Activated effector memory CD4-positive, alpha-beta T cell treated with Interleukin-2 at 50 U/mL for 16 hours (primary cell): ENCODE measurements around the gene RPL15.
"Not testable (repeated sequence)": the region's sequence is repeated elsewhere in the genome, so short reads cannot be mapped to it uniquely, and the experiment has no call there.

Experiments
- DNase-seq: peaks from one replicate; pipeline ENCODE4 v3.0.0-alpha.2; 2020

RPL15 gene

DNA sequence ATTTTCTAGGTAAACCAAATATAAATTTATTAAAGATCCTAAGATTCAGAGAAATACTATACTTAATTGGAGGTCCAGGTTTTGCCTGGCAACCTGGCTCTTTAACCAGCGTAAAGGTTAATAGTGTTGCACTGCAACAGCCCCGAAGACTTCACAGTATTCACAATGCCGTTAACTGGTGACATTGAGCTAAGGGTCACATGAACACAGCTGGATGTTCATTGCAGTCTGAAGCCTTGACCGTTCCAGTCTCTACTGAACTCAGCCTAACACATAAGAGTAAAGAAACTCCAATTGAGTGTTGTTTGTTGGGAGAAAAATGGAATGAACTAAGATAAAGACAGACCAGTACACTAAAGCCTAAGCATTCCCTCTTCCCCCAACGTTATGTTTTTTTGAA is 27.0 kb upstream of the RPL15 start:
- DNase-seq: no peak

DNA sequence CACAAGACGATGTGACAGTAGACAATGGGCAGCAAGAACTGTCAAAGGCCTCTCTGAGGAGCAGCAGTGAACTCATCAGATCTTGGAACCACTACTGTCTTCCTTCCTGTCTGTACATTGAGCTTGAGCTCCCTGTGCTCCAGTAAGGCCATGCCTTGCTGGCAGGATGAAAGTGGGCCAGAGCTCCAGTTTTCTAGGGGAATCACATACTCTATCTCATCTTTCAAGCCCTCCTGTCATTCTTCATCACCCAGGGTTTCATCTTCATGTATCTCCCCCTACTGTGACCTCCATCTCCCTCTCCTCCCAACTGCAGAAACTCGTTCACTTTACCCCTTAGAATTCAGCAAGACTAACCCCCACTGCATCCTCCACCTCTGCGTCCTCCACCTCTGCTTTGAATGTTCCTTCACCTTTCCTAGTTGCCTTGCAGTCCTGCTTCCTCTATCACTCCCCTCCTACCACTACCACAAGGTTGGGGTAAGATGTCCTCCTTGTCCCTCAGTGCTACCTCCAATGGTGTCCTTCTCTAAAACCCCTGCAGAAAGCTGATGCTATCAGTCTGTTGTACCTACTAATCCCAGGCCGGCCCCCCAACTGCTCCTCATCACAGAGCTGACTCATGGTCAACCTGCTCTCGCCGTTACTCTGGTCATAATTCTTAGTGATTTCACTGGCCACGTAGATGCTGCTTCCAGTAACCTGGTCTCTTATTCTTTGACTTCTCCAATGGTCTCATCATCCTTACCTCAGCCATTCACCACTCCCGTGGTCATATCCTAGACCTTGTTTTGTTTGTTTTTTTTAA is 22.5 kb upstream of the RPL15 start:
- no peak for DNase-seq

DNA sequence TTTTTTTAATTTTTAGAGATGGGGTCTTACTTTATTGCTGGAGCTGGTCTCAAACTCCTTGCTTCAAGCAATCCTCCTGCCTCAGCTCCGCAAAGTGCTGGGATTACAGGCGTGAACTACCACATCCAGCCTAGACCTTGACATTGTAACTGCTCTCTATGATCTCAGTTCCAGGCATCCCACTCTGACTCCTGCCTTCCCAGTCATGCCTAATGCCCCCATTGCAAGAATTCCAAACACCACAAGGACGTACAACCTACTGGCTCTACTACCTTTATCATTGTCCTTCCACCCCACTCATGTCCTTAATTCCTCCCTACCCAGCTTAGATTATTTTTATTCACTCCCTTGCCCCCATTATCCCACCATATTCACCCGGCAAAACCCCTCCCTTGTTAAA is 21.8 kb upstream of the RPL15 start:
- no peak for DNase-seq

DNA sequence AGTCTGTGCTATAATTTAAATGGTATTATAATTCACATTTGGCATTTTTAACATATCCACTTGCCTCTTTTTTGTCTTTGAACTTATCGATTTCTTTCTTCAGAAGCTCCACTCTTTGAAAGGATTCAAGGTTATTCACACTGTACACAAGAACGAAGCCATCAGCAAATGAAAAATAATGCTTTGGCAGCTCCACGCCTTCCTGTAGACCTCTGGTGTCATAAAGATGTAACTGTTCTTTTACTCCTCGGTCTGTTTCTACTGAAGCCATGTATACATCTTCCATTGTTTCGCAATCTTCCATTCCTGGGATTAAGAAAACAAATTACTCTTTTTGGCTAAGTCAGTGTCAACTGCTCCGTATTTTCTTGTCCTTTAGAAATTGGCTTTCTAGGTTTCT is 16.2 kb upstream of the RPL15 start:
- no peak for DNase-seq

DNA sequence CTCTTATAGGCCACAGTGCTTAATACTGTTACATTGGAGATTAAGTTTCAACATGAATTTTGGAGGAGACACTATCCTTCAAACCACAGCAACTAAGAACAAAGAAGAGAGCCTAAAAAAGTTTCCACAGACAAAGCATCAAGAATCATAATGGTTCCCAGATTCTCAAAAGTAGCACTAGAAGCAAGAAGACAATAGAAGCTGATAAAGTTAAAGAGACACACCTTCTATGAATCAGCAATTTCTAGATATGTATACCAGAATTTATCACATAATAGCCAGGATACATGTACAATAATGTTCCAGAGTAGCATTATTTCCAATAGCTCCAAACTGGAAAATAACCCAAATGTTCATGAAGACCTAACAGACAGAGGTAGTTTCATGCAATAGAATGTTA is 12.4 kb upstream of the RPL15 start:
- DNase-seq: no peak

DNA sequence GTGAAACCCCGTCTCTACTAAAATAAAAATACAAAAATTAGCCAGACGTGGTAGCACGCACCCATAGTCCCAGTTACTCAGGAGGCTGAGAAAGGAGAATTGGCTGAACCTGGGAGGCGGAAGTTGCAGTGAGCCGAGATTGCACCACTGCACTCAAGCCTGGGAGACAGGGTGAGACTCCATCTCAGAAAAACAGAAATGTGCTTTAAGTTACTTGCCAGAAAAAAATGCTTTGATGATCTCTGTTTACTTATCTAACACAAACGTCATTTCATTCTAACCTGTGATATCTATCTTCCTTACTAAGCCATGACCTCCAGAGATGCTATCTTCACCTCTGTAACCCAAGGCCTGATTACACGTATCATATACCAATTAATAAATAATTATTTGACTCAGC is 7.6 kb upstream of the RPL15 start:
- no peak for DNase-seq

DNA sequence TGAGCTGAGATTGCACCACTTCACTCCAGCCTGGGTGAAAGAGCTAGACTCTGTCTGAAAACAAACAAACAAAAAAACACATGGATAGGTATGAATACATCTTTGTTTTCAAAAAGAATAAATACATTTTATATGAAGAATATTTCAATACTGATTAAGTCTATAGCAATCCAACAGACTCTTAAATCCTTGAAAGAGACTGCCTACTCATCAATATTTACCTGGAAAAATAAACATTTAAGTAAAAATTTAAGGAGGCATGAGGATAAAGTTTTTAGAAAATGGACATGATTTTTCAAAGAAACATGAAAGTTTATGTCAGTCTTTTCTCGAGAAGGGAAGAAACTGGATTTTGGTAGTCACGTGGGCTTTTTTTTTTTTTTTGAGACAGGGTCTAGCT is 5.5 kb upstream of the RPL15 start:
- no peak for DNase-seq

DNA sequence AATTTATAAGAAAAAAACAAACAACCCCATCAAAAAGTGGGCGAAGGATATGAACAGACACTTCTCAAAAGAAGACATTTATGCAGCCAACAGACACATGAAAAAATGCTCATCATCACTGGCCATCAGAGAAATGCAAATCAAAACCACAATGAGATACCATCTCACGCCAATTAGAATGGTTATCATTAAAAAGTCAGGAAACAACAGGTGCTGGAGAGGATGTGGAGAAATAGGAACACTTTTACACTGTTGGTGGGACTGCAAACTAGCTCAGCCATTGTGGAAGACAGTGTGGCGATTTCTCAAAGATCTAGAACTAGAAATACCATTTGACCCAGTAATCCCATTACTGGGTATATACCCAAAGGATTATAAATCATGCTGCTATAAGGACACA is 4.6 kb upstream of the RPL15 start:
- DNase-seq: not testable (repeated sequence)

DNA sequence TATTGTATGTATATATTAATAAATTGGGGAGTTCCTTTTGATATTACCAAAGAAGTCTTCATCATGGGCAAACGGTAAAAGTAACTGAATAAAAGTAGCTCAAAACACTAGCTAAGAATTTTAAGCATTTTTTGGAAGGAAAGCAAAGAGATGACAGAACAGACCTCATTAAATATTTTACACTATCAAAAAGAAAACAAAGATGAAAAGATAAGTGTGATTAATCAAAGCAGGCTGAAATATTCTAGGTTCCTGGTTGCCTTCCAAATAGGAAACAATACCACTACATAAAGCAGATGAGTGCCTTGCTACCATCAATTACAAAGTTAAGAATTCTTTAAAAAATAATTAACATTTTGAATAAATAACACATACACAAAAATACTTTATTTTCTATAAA is 3.8 kb upstream of the RPL15 start:
- no peak for DNase-seq

DNA sequence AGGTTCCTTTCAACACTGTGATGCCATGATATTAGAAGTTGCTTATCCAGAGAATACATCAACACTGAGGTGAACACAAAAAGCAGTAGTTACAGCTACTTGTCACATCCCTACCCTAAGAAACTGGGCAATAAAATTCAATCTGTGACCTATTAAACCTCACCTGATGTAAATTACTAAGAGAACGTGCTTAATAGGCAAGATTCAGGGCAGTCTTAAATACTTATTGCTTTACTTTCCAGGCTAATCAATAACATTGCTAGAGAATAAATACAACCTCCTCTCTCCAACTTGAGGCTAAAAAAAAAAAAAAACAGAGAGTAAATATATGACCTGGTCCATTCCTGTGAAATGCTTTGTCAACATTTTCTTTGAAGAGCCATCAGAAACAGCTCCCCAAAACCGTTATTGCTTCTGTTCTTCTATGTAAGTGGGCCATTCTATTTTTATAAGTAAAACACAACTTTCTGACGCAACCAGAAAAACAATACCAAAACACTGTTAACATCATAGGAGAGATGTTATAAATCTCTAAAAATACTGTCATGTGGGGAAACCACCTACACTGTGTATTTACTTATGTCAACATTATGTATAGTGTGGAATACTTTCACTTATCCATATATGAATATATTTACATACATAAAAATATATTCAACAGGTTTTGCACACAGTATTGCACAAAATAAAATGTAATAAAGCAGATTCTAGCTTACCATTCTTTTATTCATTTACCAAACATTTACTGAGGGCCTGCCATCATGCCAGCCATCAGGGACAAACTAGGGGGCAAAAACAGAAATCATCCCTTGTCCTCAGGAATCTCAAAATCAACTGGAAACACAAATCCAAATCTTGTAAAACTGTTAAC is 2.8 kb upstream of the RPL15 start:
- no peak for DNase-seq

DNA sequence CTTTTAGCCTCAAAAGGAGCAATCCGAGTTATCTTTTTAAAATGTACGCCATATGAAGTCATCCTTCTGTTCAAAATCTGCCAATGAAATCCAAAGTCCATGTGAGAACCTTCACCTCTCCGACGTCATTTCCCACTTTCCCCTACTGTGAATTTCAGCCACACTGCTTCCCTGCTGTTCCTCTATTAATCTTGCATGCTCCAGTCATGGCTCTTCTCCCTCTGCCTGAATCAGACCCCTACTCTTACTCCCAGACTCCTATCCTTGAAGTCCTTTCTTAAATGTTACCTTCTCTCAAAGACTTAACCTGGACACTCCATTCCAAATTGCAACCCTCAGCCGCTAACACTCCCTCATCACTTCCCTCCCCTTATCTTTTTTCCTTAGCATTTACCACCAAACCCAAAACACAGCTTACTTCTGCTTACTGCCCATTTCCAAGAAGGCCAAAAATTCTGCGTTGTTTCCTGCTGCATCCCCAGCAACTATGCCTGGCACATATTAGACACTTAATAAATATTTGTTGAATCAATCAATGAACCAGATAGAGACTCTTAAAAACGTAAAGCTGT is 1.3 kb upstream of the RPL15 start:
- no peak for DNase-seq

DNA sequence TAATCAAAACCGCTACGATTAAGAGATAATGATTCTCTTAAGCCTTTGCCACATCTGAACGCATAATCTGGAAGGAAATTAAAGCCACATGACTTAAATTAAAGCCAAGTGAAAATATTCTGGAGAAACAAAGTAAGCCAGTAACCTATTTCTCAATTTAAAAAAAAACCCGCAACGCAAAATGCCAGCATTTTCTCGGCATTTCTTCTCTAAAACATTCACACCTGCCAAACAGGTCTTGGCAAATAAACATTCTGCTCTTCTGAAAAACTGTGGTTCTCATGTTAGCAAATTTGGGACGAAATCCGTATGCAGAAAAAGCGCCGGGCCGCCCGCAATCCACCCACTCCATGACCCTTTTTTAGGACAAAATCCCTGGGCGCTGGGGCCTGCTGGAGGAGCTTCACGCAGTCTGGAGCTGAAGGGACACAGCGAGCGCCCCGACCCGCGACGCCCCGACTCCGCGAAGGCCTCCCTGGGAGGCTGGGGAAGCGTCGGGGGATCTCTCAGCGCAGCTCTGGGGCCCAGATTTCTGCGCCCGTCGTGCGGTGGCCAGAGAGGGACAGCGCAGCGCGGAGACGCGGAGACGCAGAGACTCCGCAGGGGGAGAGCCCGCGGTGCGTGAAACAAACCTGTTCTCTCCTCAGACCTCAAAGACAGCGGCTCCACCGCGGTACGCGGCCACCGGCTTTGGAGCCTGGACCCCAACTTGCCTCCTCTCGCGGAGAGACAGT is 613 bp upstream of the RPL15 start:
- no peak for DNase-seq

DNA sequence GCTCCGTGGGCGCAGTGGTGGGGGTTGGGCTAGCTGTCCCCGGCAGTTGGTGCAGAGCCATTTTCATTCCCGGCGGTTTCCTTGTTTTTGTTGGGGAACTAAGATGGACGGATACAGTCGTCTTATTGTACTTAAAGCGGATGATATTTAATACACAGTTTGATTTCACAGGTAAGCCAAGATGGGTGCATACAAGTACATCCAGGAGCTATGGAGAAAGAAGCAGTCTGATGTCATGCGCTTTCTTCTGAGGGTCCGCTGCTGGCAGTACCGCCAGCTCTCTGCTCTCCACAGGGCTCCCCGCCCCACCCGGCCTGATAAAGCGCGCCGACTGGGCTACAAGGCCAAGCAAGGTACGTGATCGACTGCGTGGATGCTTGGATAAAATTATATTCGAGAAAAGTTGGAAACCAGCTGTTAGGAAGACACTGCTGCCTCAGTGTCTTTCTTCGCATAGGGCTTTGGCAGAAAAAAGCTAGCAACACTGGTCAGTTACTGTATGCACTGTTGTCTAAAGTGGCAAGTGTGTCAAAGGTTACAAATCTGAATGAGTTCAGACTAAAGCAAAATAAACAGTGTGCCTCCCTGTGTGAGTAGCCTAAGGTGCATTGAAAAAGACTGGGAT is 859 bp downstream of the RPL15 start:
- DNase-seq: not testable (repeated sequence)

DNA sequence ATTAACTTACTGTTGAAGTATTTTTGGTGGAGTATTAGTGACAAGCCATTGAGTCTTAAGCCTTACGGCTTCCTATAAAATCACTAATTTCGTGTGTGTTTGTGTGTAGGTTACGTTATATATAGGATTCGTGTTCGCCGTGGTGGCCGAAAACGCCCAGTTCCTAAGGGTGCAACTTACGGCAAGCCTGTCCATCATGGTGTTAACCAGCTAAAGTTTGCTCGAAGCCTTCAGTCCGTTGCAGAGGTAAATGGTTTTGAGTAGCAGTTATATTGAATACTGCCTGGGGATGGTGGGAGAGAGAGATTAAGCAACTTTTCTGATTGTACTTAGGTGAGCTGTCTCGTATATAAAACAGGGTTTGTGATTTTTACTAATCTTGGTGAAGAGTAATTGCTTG is 1.4 kb downstream of the RPL15 start:
- DNase-seq: not testable (repeated sequence)

DNA sequence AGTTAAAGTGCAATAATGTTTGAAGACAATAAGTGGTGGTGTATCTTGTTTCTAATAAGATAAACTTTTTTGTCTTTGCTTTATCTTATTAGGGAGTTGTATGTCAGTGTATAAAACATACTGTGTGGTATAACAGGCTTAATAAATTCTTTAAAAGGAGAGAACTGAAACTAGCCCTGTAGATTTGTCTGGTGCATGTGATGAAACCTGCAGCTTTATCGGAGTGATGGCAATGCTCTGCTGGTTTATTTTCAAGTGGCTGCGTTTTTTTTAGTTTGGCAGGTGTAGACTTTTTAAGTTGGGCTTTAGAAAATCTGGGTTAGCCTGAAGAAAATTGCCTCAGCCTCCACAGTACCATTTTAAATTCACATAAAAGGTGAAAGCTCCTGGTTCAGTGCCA is 2.7 kb downstream of the RPL15 start:
- DNase-seq: no peak

DNA sequence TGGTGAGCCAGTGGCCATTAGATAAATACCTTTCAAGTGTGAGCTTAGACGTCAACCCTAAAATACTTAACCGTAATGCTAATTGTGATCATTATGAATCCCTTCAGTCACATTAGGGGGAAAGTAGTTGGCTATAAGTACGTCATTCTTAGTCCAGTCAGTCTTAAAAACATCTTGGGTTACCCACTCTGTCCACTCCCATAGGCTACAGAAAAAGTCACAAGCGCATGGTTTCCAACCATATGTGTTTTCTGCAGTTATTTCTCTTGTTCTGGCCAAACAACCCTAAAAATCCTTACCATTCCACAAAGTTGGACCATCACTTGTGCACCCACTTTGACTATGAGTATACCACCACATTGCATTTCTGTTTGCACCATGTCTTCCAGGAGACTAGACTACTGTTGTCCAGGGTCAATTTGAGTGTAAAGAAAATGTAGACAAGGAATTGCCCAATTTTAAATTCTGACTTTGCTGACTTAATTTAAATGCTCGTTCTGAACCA is 3.3 kb downstream of the RPL15 start:
- no peak for DNase-seq

DNA sequence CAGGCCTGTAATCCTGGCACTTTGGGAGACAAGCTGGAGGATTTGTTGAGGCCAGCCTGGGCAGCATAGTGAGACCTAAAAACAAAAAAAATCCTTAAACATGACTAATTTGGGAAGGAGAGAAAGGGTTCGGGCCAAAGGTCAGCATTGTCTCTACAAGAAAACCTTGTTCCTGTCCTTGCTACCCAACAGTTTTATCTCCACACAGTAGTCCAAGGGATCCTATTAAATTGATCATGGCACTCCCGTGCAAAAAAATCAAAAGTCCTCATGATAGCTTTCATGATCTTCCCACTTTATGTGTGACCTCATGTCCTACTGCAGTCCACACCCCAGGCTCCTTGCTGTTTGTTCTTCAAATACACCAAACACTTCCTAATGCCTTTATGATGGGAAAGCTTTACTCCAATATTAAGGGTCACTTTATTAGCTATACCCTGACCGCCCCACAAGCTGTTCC is 4.2 kb downstream of the RPL15 start:
- no peak for DNase-seq

DNA sequence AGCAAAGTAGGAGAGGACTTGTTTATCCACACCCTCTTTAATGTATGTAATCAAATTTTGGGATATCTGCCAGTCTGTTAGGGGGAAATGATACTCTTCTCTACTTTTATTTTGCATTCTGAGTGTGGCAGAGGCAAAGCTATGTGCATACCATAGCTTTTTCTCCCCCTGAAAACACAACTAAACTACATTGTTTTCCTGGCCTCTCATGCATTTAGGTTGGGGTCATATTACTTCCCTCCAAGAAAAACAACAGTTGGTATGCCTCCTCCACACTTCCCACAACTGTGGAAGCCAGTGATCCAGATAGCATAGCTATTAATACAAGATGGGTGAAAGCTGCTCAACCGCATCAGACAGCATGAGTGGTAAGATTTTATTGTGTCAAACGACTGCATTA is 6.9 kb downstream of the RPL15 start:
- no peak for DNase-seq

DNA sequence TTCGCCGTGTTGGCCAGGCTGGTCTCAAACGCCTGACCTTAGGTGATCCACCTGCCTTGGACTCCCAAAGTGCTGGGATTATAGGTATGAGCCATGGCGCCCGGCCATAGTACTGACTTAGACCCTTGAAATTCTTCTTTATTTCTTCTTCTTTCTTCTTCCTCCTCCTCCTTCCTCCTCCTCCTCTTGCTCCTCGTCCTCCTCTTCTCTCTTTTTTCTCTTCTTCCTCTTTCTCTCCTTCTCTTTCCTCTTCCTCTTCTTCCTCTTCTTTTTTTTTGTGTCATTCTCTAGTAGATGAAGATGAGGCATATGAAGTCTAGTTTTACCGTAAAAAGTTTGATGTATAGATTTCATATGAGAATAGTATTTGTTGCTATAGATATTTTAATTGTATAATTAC is 9.3 kb downstream of the RPL15 start:
- no peak for DNase-seq

DNA sequence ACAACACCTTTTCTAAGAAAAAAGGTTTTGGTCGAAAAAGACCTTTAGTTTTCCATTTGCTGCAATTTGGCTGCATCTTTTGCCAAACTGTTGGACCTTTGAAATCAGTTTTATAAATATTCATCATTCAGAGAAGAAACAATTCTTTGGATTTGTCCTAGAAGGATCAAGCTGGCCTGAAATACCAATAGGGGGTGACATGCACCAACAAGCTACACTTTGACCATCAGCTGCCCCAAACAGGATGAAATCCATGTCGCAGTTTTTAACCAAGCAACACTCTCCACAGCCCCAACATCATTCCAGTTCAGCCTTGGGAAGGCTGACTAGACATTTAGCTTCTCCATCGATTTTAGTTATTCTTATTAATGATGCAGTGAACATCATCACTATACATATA is 9.8 kb downstream of the RPL15 start:
- DNase-seq: no peak

DNA sequence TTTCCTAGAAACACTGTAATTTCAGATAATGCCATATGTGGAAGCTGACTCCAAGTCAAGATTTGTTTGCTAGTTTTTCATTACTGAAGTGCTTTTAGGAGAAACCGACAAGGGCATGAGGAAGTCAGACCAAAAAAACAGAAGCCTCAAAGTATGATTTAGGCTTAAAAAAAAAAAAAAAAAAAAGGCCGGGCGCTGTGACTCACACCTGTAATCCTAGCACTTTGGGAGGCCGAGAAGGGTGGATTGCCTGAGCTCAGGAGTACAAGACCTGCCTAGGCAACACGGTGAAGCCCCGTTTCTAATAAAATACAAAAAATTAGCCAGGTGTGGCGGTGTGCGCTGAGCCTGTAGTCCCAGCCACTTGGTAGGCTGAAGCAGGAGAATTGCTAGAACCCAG is 11.6 kb downstream of the RPL15 start:
- no peak for DNase-seq

DNA sequence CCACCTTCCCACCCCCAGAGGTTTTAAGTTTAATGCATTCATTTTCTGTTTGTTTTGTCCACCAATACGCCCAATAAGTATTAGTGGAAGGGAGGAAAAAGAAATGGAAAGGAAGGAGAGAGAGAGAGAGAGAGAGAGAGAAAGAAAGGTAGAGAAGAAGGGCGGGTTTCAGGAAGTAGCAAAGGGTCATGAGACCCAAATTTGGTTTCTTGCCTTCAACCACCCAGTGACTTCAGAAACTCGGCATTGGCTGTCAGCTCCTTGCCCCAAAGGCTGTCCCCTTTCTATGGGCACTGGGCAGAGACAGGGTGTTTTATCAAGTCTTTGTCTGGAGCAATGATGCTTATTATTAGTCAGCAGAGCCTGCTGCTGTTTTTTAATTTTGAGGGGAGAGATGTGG is 14.7 kb downstream of the RPL15 start:
- no peak for DNase-seq

DNA sequence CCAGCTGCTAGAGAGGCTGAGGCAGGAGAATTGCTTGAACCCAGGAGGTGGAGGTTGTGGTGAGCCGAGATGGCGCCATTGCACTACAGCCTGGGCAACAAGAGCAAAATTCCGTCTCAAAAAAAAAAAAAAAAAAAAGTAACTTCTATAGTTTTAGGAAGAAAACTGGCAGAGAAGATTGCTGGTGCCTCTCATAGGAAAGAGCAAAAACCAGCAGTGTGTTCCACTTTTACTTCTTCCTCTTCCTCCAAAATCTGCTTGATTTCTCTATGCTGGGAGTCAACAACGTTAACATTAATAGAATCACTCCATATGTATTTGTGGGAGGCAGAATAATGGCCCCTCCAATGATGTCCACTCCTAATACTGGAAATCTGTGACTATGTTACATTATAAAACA is 15.6 kb downstream of the RPL15 start:
- DNase-seq: no peak
